Hepatic stellate cell (primary cell): ENCODE results near the gene HEMK1.

ENCODE experiments used
- DNase-seq: peaks from one replicate; pipeline ENCODE4 v3.0.0; 2011; ENCODE audit warnings: low spot score

The HEMK1 gene

GRCh38 chr3:50575372-50575771 lies 6.0 kb downstream of the HEMK1 start:
- no peak for DNase-seq

- DNase-seq = no peak
Measured at GRCh38 chr3:50577348-50577747, 8.0 kb downstream of the HEMK1 start.

- no peak for DNase-seq
Measured at GRCh38 chr3:50580683-50581458, 11.5 kb downstream of the HEMK1 start.

- DNase-seq = no peak
Measured at GRCh38 chr3:50581459-50581842, 12.1 kb downstream of the HEMK1 start.

GRCh38 chr3:50582083-50582482 lies 12.8 kb downstream of the HEMK1 start:
- DNase-seq = no peak

GRCh38 chr3:50583897-50584296 lies 14.6 kb downstream of the HEMK1 start:
- DNase-seq = no peak

GRCh38 chr3:50584391-50584790 lies 15.1 kb downstream of the HEMK1 start:
- DNase-seq = no peak

GRCh38 chr3:50585919-50586762 lies 16.8 kb downstream of the HEMK1 start:
- DNase-seq = no peak

- no peak for DNase-seq
Measured at GRCh38 chr3:50586763-50587070, 17.4 kb downstream of the HEMK1 start.

- DNase-seq = no peak
Measured at GRCh38 chr3:50587373-50587772, 18.1 kb downstream of the HEMK1 start.

- no peak for DNase-seq
Measured at GRCh38 chr3:50587806-50588758, 18.8 kb downstream of the HEMK1 start.

- no peak for DNase-seq
Measured at GRCh38 chr3:50588759-50589433, 19.6 kb downstream of the HEMK1 start.

GRCh38 chr3:50591196-50591741 lies 21.9 kb downstream of the HEMK1 start:
- no peak for DNase-seq

GRCh38 chr3:50592568-50592967 lies 23.2 kb downstream of the HEMK1 start:
- DNase-seq = no peak

GRCh38 chr3:50594253-50594785 lies 25.0 kb downstream of the HEMK1 start:
- DNase-seq = no peak

GRCh38 chr3:50599115-50599715 lies 29.9 kb downstream of the HEMK1 start:
- no peak for DNase-seq

GRCh38 chr3:50599716-50600118 lies 30.4 kb downstream of the HEMK1 start:
- no peak for DNase-seq

GRCh38 chr3:50600141-50600753 lies 30.9 kb downstream of the HEMK1 start:
- no peak for DNase-seq

- peak; percentile 95 for DNase-seq
Measured at GRCh38 chr3:50600841-50601591, 31.7 kb downstream of the HEMK1 start.
